Measurements from ENCODE around the gene ATP7A.

GRCh38 chrX:78075787-78076389, 165.4 kb downstream of the ATP7A start:
- no peak for TF ChIP-seq CTCF (conservative IDR thresholded peaks at IDR 0.05; ENCODE audit: low read length)
- no peak for TF ChIP-seq EZH2phosphoT487 (IDR thresholded peaks at IDR 0.05; ENCODE audit: borderline replicate concordance)
